Thyroid gland (tissue), 4 donors: ENCODE results near the gene RSRC1.

Experiments
- POLR2A ChIP-seq, 2 donors: fragments of 450-650 bp; IDR thresholded peaks; one replicate each; pipeline ENCODE4 v1.6.1; 2017; ENCODE audit warnings: antibody characterized with exemption in 2 of 2, mild to moderate bottlenecking in 2 of 2, moderate library complexity in 1 of 2
- TF ChIP-seq, protein P1 (sequence below), 6 experiments: fragments of 200-600 bp in 3 of 6; fragments of 450-650 bp in 3 of 6; sonication (generic) in 3 of 6; IDR thresholded peaks; one replicate each; pipeline ENCODE4 v1.5.1; 2016 to 2019; ENCODE audit warnings: antibody characterized with exemption in 6 of 6, mild to moderate bottlenecking in 2 of 6, inconsistent platforms in 1 of 6, moderate library complexity in 1 of 6

DNA sequence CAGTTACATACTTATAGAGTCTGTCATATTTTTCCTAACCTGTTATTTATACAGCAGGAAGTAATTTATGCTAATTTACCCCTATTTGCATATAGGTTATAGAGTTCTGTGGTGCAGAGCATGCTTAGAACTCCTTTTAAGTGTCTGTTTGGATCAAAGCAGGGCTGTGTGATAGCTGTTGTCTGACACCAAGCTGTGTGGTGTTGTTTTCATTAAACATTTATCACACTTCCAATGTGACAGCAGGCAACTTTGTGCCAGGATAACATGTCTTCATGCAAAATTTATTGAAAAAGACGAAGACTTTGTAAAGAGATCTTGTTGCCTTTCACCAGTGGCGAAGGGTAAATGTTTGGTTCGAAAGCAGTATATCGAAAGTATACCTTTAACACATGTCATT is 100.2 kb downstream of the RSRC1 start:
- TF ChIP-seq POLR2A (IDR thresholded peaks at IDR 0.05): no peak
- TF ChIP-seq, protein P1, sequence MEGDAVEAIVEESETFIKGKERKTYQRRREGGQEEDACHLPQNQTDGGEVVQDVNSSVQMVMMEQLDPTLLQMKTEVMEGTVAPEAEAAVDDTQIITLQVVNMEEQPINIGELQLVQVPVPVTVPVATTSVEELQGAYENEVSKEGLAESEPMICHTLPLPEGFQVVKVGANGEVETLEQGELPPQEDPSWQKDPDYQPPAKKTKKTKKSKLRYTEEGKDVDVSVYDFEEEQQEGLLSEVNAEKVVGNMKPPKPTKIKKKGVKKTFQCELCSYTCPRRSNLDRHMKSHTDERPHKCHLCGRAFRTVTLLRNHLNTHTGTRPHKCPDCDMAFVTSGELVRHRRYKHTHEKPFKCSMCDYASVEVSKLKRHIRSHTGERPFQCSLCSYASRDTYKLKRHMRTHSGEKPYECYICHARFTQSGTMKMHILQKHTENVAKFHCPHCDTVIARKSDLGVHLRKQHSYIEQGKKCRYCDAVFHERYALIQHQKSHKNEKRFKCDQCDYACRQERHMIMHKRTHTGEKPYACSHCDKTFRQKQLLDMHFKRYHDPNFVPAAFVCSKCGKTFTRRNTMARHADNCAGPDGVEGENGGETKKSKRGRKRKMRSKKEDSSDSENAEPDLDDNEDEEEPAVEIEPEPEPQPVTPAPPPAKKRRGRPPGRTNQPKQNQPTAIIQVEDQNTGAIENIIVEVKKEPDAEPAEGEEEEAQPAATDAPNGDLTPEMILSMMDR (IDR thresholded peaks at IDR 0.05): no peak
